Measurements from ENCODE around the gene OSCAR. TPM values are rescaled to one million over a fixed set of nuclear protein-coding genes. Genes with fewer than 3 reads are reported as not detected.

The OSCAR gene
- polyA plus RNA-seq, 1 experiment, result 0.29 TPM

GRCh38 chr19:54063350-54064116, 37.1 kb downstream of the OSCAR start, which contains the start of gene VSTM1:
TSS of gene VSTM1 (minus strand) at chr19:54063897. CDS start at chr19:54063777, 120 bp downstream.
- no peak within 1 kb of the TSS for H3K27ac ChIP-seq (ENCODE audit: low read depth, low read length)
- DNase-seq (ENCODE audit: low read depth, low spot score), result no peak
- ChIA-PET POLR2A (no interaction called here), CTCF (no interaction called here)
- TF ChIP-seq CTCF (IDR thresholded peaks at IDR 0.05; ENCODE audit: low read depth, low read length), result no peak
- no peaks in the 10 kb centered on the region for H3K27me3 ChIP-seq (ENCODE audit: control insufficient read depth, insufficient read depth, low read length)
- peaks cover 3% of the 10 kb centered on the region; the same call in 1 of the 2 replicates for H3K9me3 ChIP-seq (ENCODE audit: control insufficient read depth, insufficient read depth, low read length)
- no peak within 1 kb of the TSS for H3K4me3 ChIP-seq (ENCODE audit: low read depth, low read length)

- CTCF ChIA-PET, result no interaction called here
- no peak for TF ChIP-seq CTCF (IDR thresholded peaks at IDR 0.05; ENCODE audit: low read depth, low read length)
- no peak for DNase-seq (ENCODE audit: low read depth, low spot score)
- Histone ChIP-seq H3K27me3 (ENCODE audit: control insufficient read depth, insufficient read depth, low read length) (no peaks in the 10 kb centered on the region), H3K27ac (ENCODE audit: low read depth, low read length) (no peak overlapping the region), H3K4me3 (ENCODE audit: low read depth, low read length) (no peak overlapping the region), H3K9me3 (ENCODE audit: control insufficient read depth, insufficient read depth, low read length) (peaks cover 3% of the 10 kb centered on the region; the same call in 1 of the 2 replicates)
- POLR2A ChIA-PET, result no interaction called here
Observed at GRCh38 chr19:54062643-54063042, 38.0 kb downstream of the OSCAR start.

DNA sequence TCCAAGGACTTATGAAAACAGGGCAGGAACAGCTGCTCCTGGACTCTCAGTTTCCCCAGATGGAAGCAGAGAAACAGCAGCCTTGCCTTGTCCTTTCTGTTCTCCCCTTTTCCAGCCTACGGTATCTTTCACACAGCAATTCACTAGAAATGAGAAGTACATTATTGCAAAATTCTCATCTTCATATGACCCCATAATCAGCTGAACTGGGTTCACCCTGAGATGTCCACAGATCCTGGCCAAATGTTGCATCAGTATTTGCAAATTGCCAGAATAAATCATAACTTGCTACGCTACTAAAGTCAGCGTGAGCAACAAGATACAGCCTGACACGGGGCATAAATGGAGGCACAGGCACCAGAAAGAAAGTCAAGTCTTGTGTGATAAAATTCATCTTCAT, 53.0 kb downstream of the OSCAR start:
- Histone ChIP-seq H3K27ac (ENCODE audit: low read depth, low read length) (no peak overlapping the region), H3K9me3 (ENCODE audit: control insufficient read depth, insufficient read depth, low read length) (no peaks in the 10 kb centered on the region), H3K4me3 (ENCODE audit: low read depth, low read length) (no peak overlapping the region), H3K27me3 (ENCODE audit: control insufficient read depth, insufficient read depth, low read length) (peaks cover 4% of the 10 kb centered on the region)
- POLR2A ChIA-PET, result no interaction called here
- TF ChIP-seq CTCF (IDR thresholded peaks at IDR 0.05; ENCODE audit: low read depth, low read length), result no peak
- CTCF ChIA-PET, result no interaction called here
- DNase-seq (ENCODE audit: low read depth, low spot score), result no peak

DNA sequence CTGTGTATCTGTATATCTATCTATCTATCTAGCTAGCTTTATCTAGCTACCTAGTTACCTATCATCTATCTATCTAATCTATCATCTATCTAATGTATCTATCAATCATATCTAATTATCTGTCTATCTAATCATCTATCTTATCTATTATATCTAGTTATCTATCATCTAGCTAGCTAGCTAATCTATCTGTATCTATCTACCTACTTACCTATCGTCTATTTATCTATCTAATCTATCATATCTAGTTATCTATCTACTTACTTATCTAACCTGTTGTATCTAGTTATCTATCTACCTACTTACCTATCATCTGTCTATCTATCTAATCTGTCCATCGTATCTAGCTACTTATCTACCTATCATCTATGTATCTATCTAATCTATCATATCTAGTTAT, 54.8 kb downstream of the OSCAR start:
- Histone ChIP-seq H3K4me3 (ENCODE audit: low read depth, low read length) (no peak overlapping the region), H3K27me3 (ENCODE audit: control insufficient read depth, insufficient read depth, low read length) (peaks cover 4% of the 10 kb centered on the region), H3K9me3 (ENCODE audit: control insufficient read depth, insufficient read depth, low read length) (no peaks in the 10 kb centered on the region), H3K27ac (ENCODE audit: low read depth, low read length) (no peak overlapping the region)
- TF ChIP-seq CTCF (IDR thresholded peaks at IDR 0.05; ENCODE audit: low read depth, low read length), result no peak
- POLR2A ChIA-PET, result no interaction called here
- no peak for DNase-seq (ENCODE audit: low read depth, low spot score)
- CTCF ChIA-PET, result interaction anchor here (1.0 to 1.3 kb wide), 2 partner anchors 16 to 252 kb away, joined by 3 read pairs; no protein-coding TSS in a partner anchor

Other genes with a start within 250 kb of the OSCAR start
- gene MYADM, start 232.9 kb downstream of the OSCAR start, polyA plus RNA-seq (2011; rRNA removed), result 39.3 and 71.0 TPM in 2 replicates
- gene PRKCG, start 218.6 kb downstream of the OSCAR start, polyA plus RNA-seq (2011; rRNA removed), result 0.09 and 0.14 TPM in 2 replicates
- 8.6 and 9.3 TPM in 2 replicates for gene CACNG7, start 191.5 kb downstream of the OSCAR start, polyA plus RNA-seq (2011; rRNA removed)
- gene CACNG8, start 137.9 kb downstream of the OSCAR start, polyA plus RNA-seq (2011; rRNA removed), result 0.33 and 0.52 TPM in 2 replicates
- 0.17 and 0.19 TPM in 2 replicates for gene CACNG6, start 109.2 kb downstream of the OSCAR start, polyA plus RNA-seq (2011; rRNA removed)
- gene VSTM1, start 36.9 kb downstream of the OSCAR start, polyA plus RNA-seq (2011; rRNA removed), result not detected in 2 replicates
- gene TARM1, start 19.4 kb downstream of the OSCAR start, polyA plus RNA-seq (2011; rRNA removed), result not detected in 2 replicates
- gene NDUFA3, start 2.1 kb upstream of the OSCAR start, polyA plus RNA-seq (2011; rRNA removed), result 35.4 and 54.0 TPM in 2 replicates
- gene TFPT, start 14.9 kb upstream of the OSCAR start, polyA plus RNA-seq (2011; rRNA removed), result 12.3 and 15.8 TPM in 2 replicates
- 28.7 and 35.3 TPM in 2 replicates for gene PRPF31, start 15.0 kb upstream of the OSCAR start, polyA plus RNA-seq (2011; rRNA removed)
- 9.9 and 18.7 TPM in 2 replicates for gene CNOT3, start 37.0 kb upstream of the OSCAR start, polyA plus RNA-seq (2011; rRNA removed)
- gene LENG1, start 58.9 kb upstream of the OSCAR start, polyA plus RNA-seq (2011; rRNA removed), result 3.0 and 3.3 TPM in 2 replicates
- 1.3 and 1.5 TPM in 2 replicates for gene TMC4, start 72.4 kb upstream of the OSCAR start, polyA plus RNA-seq (2011; rRNA removed)
- gene MBOAT7, start 88.8 kb upstream of the OSCAR start, polyA plus RNA-seq (2011; rRNA removed), result 45.1 and 63.2 TPM in 2 replicates
- 32.4 and 36.4 TPM in 2 replicates for gene TSEN34, start 90.5 kb upstream of the OSCAR start, polyA plus RNA-seq (2011; rRNA removed)
- gene RPS9, start 100.1 kb upstream of the OSCAR start, polyA plus RNA-seq (2011; rRNA removed), result 1,566 and 2,378 TPM in 2 replicates
- not detected in 2 replicates for gene LILRB3, start 122.2 kb upstream of the OSCAR start, polyA plus RNA-seq (2011; rRNA removed)
- gene LILRA6, start 142.0 kb upstream of the OSCAR start, polyA plus RNA-seq (2011; rRNA removed), result not detected in 2 replicates
- not detected in 2 replicates for gene LILRB5, start 156.5 kb upstream of the OSCAR start, polyA plus RNA-seq (2011; rRNA removed)
- not detected in 2 replicates for gene LILRB2, start 180.3 kb upstream of the OSCAR start, polyA plus RNA-seq (2011; rRNA removed)
- gene LILRA5, start 212.4 kb upstream of the OSCAR start, polyA plus RNA-seq (2011; rRNA removed), result not detected in 2 replicates
- gene LILRA4, start 238.4 kb upstream of the OSCAR start, polyA plus RNA-seq (2011; rRNA removed), result not detected in 2 replicates

Data from AG04450 (cell line).